GM21390 (cell line): ENCODE results near the gene NDUFB10.
"Not testable (repeated sequence)": the region's sequence is repeated elsewhere in the genome, so short reads cannot be mapped to it uniquely, and the experiment has no call there.

Experiments
- ATAC-seq: cut with Tn5 transposase; IDR thresholded peaks from one replicate; pipeline ENCODE4 v1.9.1; 2021; ENCODE audit not compliant: unreplicated experiment

Gene NDUFB10

GRCh38 chr16:1959269-1960039 lies at the start of gene NDUFB10:
NDUFB10 (plus strand) TSS chr16:1959538; CDS start chr16:1959625, 87 bp downstream.
- ATAC-seq: peak; percentile 61

DNA sequence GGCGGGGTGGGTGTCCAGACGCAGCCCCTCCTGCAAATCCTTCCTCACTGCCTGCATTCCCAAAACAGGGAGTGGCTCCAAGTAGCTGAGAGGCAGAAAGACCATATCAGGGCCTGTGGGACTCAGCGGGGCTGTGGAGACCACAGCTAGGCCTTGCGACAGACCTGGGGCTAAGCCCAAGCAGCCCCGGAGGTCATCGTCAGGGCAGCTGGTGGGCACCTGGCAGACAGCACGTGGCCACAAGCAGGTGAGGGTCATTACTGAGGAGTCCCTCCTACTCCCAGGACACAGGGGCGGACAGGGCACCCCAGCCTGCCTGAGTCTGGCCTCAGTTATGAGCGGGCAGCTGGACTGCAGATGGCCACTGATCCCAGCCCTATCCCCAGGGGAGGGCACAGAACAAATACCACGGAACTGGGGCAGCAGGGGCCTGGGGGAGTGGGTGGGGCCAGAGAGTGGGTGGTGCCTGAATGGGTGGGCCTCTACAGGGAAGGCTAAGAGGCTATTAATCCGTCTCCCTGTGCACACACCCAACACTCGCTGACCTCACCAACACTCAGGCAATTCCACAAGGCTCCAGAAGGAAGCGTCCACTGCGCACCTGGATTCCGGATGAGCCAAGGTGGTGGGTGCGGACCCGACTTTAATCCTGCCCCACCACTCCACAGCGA lies 49.6 kb upstream of the NDUFB10 start:
- ATAC-seq: no peak

DNA sequence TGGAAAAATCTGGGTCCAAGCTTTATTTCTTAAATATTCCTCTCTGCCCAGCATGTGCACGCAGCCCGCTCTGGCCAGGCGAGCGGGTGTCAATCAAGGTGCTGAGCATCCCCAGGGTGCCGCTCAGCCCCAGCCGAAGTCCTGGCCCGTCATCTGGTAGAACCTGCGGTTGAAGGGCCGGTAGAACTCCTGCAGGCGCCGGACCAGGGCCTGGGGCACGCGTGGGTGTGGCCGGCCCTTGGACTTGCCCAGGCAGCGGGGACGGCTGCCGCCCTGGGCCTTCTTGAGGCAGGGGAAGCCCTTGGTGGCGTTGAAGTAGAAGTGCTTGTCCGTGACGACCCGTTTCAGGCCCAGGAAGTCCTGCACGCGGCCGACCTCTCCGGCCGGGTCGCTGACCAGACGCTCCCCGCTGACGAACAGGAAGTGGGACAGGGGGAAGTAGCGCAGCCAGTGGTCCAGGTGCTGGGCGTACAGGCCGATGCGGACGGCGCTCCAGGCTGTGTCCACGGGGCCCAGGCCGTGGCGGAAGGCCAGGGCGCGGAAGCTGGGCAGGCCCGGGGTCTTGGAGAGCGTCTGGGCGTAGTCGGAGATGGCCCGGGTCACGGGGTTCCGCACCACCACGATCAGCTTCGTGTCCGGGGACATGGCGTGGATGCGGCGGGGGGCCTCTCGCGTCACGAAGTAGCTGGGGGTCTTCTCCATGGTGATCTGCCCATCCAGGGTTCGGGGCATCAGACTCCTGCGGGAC lies 47.7 kb upstream of the NDUFB10 start:
- ATAC-seq: no peak

- ATAC-seq: no peak
Measured at GRCh38 chr16:1912215-1912543, 47.2 kb upstream of the NDUFB10 start.

DNA sequence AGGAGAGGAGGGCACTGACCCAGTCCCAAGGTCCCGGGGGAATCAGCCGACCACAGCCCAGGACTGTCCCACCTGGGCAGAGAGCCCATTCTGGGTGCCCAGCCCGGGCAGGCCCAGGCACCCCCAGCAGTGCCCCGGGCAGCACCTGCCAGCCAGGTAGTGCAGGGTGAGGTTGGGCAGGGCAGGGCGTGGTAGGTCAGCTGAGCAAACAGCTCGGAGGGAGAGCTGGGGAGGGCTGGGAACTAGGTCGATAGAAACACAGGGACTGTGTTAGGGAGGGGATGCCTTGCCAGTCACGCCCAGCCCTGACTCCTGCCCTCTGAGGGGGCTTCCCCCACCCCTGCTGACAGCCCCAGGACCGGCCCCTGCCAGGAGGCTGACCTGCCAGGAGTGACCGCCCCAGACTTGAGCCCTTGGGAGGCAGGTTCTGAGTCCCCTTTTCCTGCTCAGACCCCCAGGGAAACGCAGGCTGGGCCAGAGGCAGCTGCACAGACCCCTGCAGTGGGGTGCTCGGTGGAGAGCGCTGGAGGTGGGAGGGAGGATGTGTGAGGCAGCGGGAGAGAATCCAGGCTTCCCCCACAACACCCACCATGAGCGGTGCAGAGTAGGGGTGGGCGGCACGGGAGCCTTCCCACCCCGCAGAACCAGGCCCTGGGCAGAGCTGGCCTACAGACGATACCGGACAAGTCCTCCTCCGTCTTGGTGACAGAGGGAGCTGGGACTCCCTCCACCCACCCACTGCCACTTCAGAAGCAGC lies 45.8 kb upstream of the NDUFB10 start:
- no peak for ATAC-seq

- ATAC-seq: no peak
Measured at GRCh38 chr16:1914084-1914608, 45.2 kb upstream of the NDUFB10 start.

DNA sequence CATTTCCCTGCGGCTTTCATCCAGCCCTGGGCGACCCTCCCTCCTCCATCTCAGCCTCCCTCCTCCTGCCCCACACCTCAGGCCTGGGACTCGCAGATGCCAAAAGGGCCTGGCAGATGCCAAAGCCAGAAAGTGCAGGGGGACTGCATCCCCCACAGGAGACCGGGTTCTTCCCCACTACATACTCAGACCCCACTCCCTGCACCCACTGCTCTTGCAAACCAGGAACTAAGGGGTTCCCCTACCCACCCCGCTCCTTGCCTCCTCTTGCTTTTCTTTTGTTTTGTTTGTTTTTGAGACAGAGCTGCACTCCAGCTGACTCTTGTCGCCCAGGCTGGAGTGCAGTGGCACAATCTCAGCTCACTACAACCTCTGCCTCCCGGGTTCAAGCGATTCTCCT lies 44.4 kb upstream of the NDUFB10 start:
- ATAC-seq: no peak

DNA sequence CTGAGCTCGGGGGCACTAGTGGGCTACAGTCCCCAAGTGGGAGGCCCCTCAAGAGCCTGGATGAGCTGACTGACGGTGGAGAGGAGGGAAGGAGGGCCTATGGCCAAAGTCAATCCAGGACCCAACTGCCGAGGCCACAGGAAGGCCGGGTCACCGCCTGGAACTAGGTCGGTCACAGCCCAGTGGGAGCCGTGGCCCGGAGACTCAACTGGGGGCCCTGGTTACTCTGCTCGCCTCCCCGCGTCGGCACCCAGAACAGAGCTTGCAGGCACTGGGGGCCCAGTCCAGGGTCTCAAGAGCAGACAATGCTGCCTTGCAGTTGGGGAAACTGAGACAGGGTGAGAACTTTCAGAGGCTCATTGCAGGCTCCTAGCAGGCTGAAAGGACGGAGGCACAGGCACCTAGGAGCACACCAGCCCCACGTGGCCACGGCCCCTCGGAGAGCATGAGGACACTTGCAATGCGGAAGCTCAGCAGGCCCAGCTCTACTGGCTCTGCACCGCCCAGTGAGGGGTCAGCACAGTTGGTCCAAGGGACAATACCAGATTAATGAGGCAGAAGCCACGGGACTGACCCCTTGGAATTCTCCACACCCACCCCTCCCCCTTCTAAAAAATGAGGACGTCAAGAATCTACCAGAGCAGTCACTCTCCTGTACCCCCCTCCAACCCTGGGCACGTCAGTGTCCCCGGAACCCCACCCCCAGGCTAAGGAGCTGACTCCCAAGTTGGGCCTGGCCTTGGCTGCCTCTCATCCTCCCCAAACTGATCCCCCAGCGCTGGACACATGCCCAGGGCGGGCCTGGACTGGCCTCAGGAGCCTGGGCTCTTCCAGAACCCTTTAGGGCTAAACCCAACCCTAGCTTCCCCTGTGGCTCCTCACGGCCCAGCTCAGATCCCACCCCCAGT lies 43.4 kb upstream of the NDUFB10 start:
- no peak for ATAC-seq

GRCh38 chr16:1916640-1916990 lies 42.7 kb upstream of the NDUFB10 start:
- ATAC-seq: no peak

DNA sequence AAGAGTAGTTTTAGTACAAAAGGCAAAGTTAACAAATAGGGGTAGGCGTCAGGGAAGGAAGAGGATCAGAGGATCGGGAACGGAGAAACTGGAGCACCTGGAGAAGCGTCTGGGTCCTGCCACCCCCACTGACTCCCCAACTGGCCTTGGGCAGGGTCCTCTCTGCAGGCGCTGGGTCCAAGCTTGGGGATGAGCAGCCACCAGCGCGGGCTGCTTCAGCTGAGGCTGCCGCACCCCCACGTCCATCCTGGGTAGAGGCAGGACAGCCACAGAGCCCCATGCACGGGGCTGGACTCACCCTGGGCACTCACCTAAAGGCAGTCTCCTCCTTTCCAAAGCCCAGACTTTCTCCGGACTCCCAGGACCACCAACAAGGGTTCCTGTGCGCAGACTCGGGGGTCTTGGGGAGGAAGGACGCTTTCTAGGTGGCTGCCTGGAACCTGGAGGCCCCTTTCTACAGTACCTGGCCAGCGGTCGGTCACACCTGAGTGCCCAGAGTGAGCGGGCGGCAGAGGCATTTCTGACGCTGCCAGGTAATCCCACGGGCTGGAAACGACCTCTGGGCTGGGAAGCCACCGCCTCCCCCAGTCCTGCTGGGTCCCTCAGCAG lies 42.2 kb upstream of the NDUFB10 start:
- no peak for ATAC-seq

DNA sequence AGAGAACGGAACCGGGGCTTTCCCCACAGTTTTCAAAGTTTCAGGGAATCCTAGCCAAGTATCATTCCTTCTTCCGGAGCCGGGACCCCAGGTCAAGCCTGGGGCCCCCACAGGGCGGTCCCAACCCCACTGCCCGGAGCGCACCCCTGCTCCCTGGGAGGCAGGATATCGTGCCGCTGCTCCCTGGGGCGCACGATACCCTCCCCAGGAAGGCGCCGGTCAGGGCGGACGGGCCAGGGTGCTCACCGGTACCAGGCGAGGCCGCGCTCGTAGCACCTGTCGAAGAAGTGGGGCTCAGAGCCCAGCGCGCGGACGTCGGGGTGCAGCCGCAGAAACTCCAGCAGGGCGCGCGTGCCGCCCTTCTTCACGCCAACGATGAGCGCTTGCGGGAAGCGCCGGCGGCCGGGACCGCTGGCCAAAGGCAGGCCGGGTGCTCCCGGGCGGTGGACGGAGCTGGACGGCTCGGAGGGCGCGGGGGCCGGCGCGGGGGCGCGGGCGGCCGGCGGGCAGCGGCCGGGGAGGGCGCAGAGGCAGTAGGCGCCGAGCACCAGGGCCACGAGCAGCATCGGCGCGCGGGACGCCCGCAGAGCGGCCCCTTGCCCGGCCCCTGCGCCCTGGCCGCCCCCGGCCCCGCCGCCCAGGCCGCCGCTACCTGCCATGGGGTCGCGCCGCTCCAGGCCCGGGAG lies 41.5 kb upstream of the NDUFB10 start:
- ATAC-seq: no peak

DNA sequence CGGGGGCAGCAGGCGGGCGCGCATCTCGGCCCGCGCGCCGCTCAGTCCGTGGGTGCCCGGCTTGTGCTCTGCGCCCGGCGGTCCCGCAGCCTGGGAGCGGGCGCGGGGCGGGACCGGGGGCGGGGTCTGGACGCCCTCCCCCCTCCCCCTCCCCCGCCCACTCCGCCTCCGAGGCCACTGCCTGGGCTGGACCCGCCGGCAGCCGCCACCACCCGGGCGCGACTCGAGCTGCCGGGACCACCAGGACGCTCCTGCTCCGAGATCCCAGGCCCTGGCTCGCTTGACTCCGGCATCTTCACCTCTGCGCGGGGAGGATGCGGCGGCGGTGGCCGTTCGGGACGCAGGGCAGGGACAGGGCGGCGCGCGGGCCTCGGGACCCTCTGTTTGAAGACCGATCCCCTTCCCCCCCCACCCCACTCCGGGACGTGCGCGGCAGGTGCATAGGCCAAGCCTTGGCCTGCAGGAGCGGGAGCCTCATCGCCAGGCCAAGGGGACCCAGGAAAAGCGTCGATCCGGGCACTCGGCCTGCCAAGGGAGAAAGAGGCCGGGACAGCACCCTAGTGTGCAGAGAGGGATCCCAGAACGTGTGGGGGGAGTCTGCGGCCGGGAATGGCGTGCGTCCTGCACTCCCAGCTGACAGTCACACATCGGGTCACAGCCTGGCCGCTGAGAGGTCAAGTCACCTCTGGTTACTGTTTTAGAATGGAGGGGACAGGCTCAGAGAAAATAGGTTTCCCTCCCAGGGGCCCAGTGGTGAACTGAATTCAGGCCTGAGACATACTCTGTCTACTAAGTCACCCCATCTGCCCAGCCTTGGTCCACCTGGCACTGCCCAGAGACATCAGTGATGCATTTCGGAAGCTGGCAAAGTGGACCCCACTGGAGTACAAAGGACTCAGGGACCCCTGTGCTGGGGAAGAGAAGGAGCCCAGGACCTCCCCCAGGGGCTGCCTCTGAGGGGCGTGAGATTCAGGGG lies 40.7 kb upstream of the NDUFB10 start, which contains the start of gene HS3ST6:
Gene HS3ST6 (minus strand): TSS at position 65 of the 976 bp plus-strand sequence. CDS start 92 bp downstream, outside the sequence.
- ATAC-seq: no peak

GRCh38 chr16:1919327-1919998 lies 39.9 kb upstream of the NDUFB10 start:
- ATAC-seq: no peak

- not testable (repeated sequence) for ATAC-seq
Measured at GRCh38 chr16:1920122-1920521, 39.2 kb upstream of the NDUFB10 start.

GRCh38 chr16:1920727-1921171 lies 38.6 kb upstream of the NDUFB10 start:
- no peak for ATAC-seq

GRCh38 chr16:1922357-1922756 lies 37.0 kb upstream of the NDUFB10 start:
- no peak for ATAC-seq
